ENCODE results near the gene ELMO1. TPM values are rescaled to one million over a fixed set of nuclear protein-coding genes. Genes with fewer than 3 reads are reported as not detected.

Gene ELMO1
- total and polyA plus RNA-seq, 2 experiments from 2014 or later = 19.7 to 28.7 TPM

DNA sequence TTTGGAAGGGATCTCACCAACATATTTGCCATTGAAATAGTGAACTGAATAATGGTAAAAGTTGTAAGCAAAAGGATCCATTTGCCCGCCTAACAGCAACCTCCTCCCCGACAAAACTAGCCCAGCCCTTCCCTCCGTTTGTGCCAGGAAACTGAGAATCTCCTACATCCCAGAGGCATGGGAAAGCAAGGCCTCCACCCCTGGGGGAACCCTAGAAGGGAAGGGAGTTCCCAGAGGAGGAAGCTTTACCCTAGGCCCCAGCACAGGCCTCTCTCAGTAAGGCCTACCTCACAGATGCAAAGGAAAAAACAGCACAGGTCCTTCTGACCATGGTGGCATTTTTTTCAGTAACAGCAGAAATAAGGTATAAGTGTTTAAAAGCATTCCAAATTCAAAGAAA, 229.7 kb downstream of the ELMO1 start:
- Histone ChIP-seq H3K9me2 (replicated peaks; ENCODE audit: insufficient read depth) (no peaks in the 10 kb centered on the region), H4K20me1 (ENCODE audit: insufficient read depth, poor library complexity, severe bottlenecking) (no peaks in the 10 kb centered on the region), H2AFZ (no peak overlapping the region), H3K36me3 (replicated peaks; ENCODE audit: insufficient read depth, low read depth) (no peaks in the 10 kb centered on the region), H3K4me3 (no peak overlapping the region), H3K4me1 (ENCODE audit: insufficient read depth) (no peaks in the 10 kb centered on the region), H3K79me2 (no peaks in the 10 kb centered on the region), H3K27me3 (no peaks in the 10 kb centered on the region), H3K9me3 (ENCODE audit: low read depth) (no peaks in the 10 kb centered on the region), H3K4me2 (no peak overlapping the region), H3K27ac (no peak overlapping the region)
- TF ChIP-seq EZH2phosphoT487 (IDR thresholded peaks at IDR 0.05; ENCODE audit: low read depth, severe bottlenecking, unreplicated experiment) = no peak
- TF ChIP-seq, protein P1, sequence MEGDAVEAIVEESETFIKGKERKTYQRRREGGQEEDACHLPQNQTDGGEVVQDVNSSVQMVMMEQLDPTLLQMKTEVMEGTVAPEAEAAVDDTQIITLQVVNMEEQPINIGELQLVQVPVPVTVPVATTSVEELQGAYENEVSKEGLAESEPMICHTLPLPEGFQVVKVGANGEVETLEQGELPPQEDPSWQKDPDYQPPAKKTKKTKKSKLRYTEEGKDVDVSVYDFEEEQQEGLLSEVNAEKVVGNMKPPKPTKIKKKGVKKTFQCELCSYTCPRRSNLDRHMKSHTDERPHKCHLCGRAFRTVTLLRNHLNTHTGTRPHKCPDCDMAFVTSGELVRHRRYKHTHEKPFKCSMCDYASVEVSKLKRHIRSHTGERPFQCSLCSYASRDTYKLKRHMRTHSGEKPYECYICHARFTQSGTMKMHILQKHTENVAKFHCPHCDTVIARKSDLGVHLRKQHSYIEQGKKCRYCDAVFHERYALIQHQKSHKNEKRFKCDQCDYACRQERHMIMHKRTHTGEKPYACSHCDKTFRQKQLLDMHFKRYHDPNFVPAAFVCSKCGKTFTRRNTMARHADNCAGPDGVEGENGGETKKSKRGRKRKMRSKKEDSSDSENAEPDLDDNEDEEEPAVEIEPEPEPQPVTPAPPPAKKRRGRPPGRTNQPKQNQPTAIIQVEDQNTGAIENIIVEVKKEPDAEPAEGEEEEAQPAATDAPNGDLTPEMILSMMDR (IDR thresholded peaks at IDR 0.05; ENCODE audit: poor library complexity) = no peak
- TF ChIP-seq EZH2 (IDR thresholded peaks at IDR 0.05; ENCODE audit: borderline replicate concordance) = no peak
- WGBS (ENCODE audit: low lambda C conversion rate, missing lambda C conversion rate) = 68% methylated on average over 3 of the region's 3 CpGs
- DNase-seq (ENCODE audit: low spot score) = no peak

GRCh38 chr7:37216923-37217322, 231.7 kb downstream of the ELMO1 start:
- H3K4me1 ChIP-seq (ENCODE audit: insufficient read depth) = peaks cover 8% of the 10 kb centered on the region
- no peaks in the 10 kb centered on the region for H3K36me3 ChIP-seq (replicated peaks; ENCODE audit: insufficient read depth, low read depth)
- H3K27ac ChIP-seq = peak overlapping the region; percentile 56
- no peaks in the 10 kb centered on the region for H3K9me2 ChIP-seq (replicated peaks; ENCODE audit: insufficient read depth)
- H3K4me3 ChIP-seq = no peak overlapping the region
- no peak overlapping the region for H3K4me2 ChIP-seq
- no peaks in the 10 kb centered on the region for H4K20me1 ChIP-seq (ENCODE audit: insufficient read depth, poor library complexity, severe bottlenecking)
- no peaks in the 10 kb centered on the region for H3K27me3 ChIP-seq
- H3K9me3 ChIP-seq (ENCODE audit: low read depth) = no peaks in the 10 kb centered on the region
- no peak overlapping the region for H2AFZ ChIP-seq
- no peak for DNase-seq (ENCODE audit: low spot score)
- no peaks in the 10 kb centered on the region for H3K79me2 ChIP-seq
- no peak for TF ChIP-seq EZH2phosphoT487 (IDR thresholded peaks at IDR 0.05; ENCODE audit: low read depth, severe bottlenecking, unreplicated experiment)
- TF ChIP-seq, protein P1 (IDR thresholded peaks at IDR 0.05; ENCODE audit: poor library complexity) = no peak
- no peak for TF ChIP-seq EZH2 (IDR thresholded peaks at IDR 0.05; ENCODE audit: borderline replicate concordance)
- WGBS (ENCODE audit: low lambda C conversion rate, missing lambda C conversion rate) = 65% methylated on average over 2 of the region's 2 CpGs

GRCh38 chr7:37216156-37216852, 232.4 kb downstream of the ELMO1 start:
- Histone ChIP-seq H3K9me3 (ENCODE audit: low read depth) (no peaks in the 10 kb centered on the region), H3K4me1 (ENCODE audit: insufficient read depth) (peaks cover 14% of the 10 kb centered on the region), H3K36me3 (replicated peaks; ENCODE audit: insufficient read depth, low read depth) (no peaks in the 10 kb centered on the region), H3K4me3 (no peak overlapping the region), H3K9me2 (replicated peaks; ENCODE audit: insufficient read depth) (no peaks in the 10 kb centered on the region), H3K27ac (peak overlapping the region; percentile 56), H3K4me2 (no peak overlapping the region), H4K20me1 (ENCODE audit: insufficient read depth, poor library complexity, severe bottlenecking) (no peaks in the 10 kb centered on the region), H2AFZ (no peak overlapping the region), H3K79me2 (no peaks in the 10 kb centered on the region), H3K27me3 (no peaks in the 10 kb centered on the region)
- 84% methylated on average over 10 of the region's 10 CpGs for WGBS (ENCODE audit: low lambda C conversion rate, missing lambda C conversion rate)
- TF ChIP-seq EZH2phosphoT487 (IDR thresholded peaks at IDR 0.05; ENCODE audit: low read depth, severe bottlenecking, unreplicated experiment) = no peak
- TF ChIP-seq, protein P1 (IDR thresholded peaks at IDR 0.05; ENCODE audit: poor library complexity) = no peak
- TF ChIP-seq EZH2 (IDR thresholded peaks at IDR 0.05; ENCODE audit: borderline replicate concordance) = no peak
- no peak for DNase-seq (ENCODE audit: low spot score)

All from hepatocyte (in vitro differentiated cells).